D721Med (cell line): ENCODE measurements around the gene LSAMP.
"Not testable (repeated sequence)": the region's sequence is repeated elsewhere in the genome, so short reads cannot be mapped to it uniquely, and the experiment has no call there.

Experiments used
- DNase-seq: peaks from one replicate; pipeline ENCODE4 v3.0.0; 2011; ENCODE audit warnings: low spot score; ENCODE audit not compliant: insufficient read length
- FAIRE-seq: peaks from 2 replicates; lab custom pipeline; 2011; peaks lifted over from hg19 to GRCh38; lab: Jason Lieb, UNC
- CTCF ChIP-seq: IDR thresholded peaks from 2 replicates; pipeline ENCODE4 v1.5.1; 2012; ENCODE audit warnings: mild to moderate bottlenecking, control low read depth; ENCODE audit not compliant: insufficient read depth; ENCODE audit errors: missing control alignments

Gene LSAMP

GRCh38 chr3:115804713-115805119 is 640.6 kb downstream of the LSAMP start:
- no peak for TF ChIP-seq CTCF
- no peak for FAIRE-seq
- no peak for DNase-seq

DNA sequence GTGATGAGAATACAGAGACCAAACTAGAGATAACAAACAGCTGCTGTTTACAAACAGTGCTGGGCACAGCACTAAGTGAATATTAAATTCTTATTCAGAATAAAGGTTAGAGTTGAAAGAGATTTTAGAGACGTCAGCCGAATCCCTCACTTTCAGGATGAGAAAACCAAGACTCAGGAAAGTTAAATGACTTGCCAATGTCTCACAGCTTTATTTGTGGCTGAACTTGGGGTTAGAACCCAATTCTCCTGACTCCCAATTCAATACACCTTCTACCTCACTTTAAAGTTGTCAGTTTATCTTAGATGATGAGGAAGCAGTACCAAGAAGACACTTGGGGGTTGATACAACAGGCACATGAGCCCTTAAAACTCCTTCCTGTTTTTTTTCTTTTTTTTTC is 641.1 kb downstream of the LSAMP start:
- no peak for DNase-seq
- no peak for FAIRE-seq

DNA sequence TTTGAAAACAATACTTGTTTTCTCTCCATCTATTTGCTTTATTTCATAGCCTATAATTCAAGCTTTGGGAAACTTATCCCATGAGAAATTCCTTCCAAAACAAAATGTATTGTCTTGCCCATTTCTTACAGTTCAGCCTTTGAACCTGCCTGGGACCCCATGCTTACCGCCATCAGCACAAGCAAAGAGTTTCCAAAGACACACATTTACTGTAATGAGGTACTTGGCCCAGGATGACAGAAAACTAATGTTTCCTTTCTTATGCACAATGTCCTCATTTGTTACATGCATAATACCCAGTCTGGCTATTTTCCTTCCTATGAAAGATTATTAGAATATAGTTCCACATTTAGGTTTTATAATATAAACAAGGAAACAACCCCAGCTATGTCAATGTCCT is 641.6 kb downstream of the LSAMP start:
- DNase-seq (no peak), FAIRE-seq (no peak)
- TF ChIP-seq CTCF: no peak

More for the DNA sequence above, 641.1 kb downstream of the LSAMP start:
- TF ChIP-seq CTCF: no peak

DNA sequence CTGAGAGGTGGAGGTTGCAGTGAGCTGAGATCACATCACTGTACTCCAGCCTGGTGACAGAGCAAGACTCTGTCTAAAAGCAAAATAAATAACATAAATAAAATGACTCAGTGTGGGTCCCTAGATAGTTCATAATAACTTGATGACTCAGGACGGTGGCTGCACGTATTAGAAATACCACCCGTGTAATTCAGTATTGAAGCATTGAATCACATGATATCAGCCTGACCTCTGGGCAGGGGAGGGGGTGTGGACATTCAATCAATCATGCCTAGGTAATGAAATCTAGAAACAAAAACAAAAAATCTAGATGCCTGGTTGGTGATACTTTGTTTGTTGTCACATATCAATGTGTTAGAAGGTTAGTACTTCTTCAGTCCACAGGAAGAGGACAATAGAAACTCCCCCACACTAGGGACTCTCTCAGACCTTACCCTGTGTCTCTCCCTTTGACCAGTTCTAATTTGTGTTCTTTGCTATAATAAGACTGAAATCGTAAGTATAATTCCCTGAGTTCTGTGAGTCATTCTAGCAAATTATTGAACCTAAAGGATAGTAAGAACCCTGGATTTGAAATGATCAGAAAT is 644.7 kb downstream of the LSAMP start:
- no peak for TF ChIP-seq CTCF
- FAIRE-seq: no peak
- DNase-seq: no peak

- FAIRE-seq: not testable (repeated sequence)
These were observed 645.2 kb downstream of the LSAMP start for GRCh38 chr3:115800065-115800464.

DNA sequence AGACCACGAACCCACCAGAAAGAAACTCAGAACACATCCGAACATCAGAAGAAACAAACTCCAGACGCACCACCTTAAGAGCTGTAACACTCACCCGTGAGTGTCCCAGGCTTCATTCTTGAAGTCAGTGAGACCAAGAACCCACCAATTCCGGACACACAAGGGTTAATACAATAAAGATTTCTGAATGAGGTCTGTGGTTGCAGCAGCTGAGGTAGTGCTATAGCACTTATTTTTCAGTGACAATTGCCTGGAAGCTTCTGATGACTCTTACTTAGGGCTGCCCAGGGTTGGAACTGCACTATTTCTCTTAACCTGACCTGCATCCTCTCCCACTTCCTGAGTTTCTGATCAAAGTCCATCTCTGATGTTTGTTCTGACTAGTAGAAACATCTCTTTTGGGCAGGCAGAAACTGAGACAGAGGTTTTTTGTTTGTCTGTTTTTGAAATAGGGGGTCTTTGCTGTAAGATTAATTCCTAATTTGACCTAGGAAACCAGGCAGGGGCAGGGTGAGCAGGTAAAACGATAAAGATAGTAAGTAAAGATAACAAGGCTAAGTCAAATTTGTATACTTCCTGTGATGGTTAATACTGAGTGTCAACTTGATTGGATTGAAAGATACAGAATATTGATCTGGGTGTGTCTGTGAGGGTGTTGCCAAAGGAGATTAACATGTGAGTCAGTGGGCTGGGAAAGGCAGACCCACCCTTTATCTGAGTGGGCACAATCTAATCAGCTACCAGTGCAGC is 652.9 kb downstream of the LSAMP start:
- TF ChIP-seq CTCF: no peak
- FAIRE-seq (no peak), DNase-seq (no peak)

More at GRCh38 chr3:115800065-115800464, 645.2 kb downstream of the LSAMP start:
- DNase-seq: not testable (repeated sequence)

- not testable (repeated sequence) for DNase-seq, FAIRE-seq
These were observed 653.8 kb downstream of the LSAMP start for GRCh38 chr3:115791271-115792153.

GRCh38 chr3:115790759-115791158 is 654.5 kb downstream of the LSAMP start:
- DNase-seq (no peak), FAIRE-seq (no peak)
- TF ChIP-seq CTCF: no peak
